HG02981 (cell line): ENCODE results near the gene LCP1.

Experiments
- ATAC-seq: cut with Tn5 transposase; IDR thresholded peaks from one replicate; pipeline ENCODE4 v1.9.1; 2021; ENCODE audit warnings: mild to moderate bottlenecking, moderate library complexity; ENCODE audit not compliant: unreplicated experiment

Gene LCP1

GRCh38 chr13:46103037-46103436 lies 78.9 kb downstream of the LCP1 start:
- ATAC-seq, result no peak

GRCh38 chr13:46102255-46102605 lies 79.7 kb downstream of the LCP1 start:
- no peak for ATAC-seq

GRCh38 chr13:46101484-46102254 lies 80.3 kb downstream of the LCP1 start:
- peak; percentile 54 for ATAC-seq

- ATAC-seq, result no peak
Measured at GRCh38 chr13:46101002-46101401, 81.0 kb downstream of the LCP1 start.

- ATAC-seq, result no peak
Measured at GRCh38 chr13:46100191-46100815, 81.7 kb downstream of the LCP1 start.

- no peak for ATAC-seq
Measured at GRCh38 chr13:46097663-46098062, 84.3 kb downstream of the LCP1 start.

GRCh38 chr13:46097015-46097414 lies 85.0 kb downstream of the LCP1 start:
- ATAC-seq, result no peak

GRCh38 chr13:46094478-46094877 lies 87.5 kb downstream of the LCP1 start:
- no peak for ATAC-seq

- no peak for ATAC-seq
Measured at GRCh38 chr13:46088821-46089562, 93.0 kb downstream of the LCP1 start.

- no peak for ATAC-seq
Measured at GRCh38 chr13:46087481-46087880, 94.5 kb downstream of the LCP1 start.

GRCh38 chr13:46086985-46087384 lies 95.0 kb downstream of the LCP1 start:
- no peak for ATAC-seq

- no peak for ATAC-seq
Measured at GRCh38 chr13:46086421-46086922, 95.5 kb downstream of the LCP1 start.

GRCh38 chr13:46085737-46086136 lies 96.2 kb downstream of the LCP1 start:
- no peak for ATAC-seq

- ATAC-seq, result no peak
Measured at GRCh38 chr13:46082324-46082723, 99.7 kb downstream of the LCP1 start.

GRCh38 chr13:46079770-46080169 lies 102.2 kb downstream of the LCP1 start:
- no peak for ATAC-seq

- no peak for ATAC-seq
Measured at GRCh38 chr13:46077265-46077664, 104.7 kb downstream of the LCP1 start.

- ATAC-seq, result no peak
Measured at GRCh38 chr13:46076827-46077226, 105.2 kb downstream of the LCP1 start.
